SH-SY5Y (cell line): ENCODE results near the gene EPS8L2.

ENCODE experiments used
- GATA2 ChIP-seq: IDR thresholded peaks from 2 replicates; pipeline ENCODE4 v1.6.1; 2011; ENCODE audit warnings: mild to moderate bottlenecking, low read depth, low read length
- GATA3 ChIP-seq: IDR thresholded peaks from 2 replicates; pipeline ENCODE4 v1.6.1; 2011; ENCODE audit warnings: low read depth, mild to moderate bottlenecking, low read length, moderate library complexity

EPS8L2 gene

DNA sequence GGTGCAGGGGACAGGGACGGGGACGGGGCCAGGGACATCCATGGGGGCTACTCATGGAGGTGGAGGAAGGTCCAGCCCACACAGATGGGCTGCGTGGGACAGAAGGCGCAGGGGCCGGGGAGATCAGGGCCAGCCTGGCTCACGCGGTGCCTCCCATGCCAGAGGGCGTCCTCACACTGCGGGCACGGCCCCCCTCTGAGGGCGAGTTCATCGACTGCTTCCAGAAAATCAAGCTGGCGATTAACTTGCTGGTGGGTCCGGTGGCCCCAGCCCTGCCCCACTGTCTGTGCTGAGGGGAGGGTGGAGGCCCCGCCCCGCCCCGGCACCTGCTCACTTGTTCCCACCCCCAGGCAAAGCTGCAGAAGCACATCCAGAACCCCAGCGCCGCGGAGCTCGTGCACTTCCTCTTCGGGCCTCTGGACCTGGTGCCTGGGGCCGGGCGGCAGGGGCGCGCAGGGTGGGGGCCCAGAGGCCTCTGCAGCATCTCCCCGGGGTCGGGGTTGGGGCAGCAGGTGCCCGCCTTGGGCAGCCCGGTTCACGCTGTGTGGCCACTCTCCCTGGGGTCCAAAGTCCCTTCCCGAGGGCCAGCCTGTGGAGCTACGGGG lies 15.8 kb downstream of the EPS8L2 start:
- TF ChIP-seq GATA2: no peak
- no peak for TF ChIP-seq GATA3

DNA sequence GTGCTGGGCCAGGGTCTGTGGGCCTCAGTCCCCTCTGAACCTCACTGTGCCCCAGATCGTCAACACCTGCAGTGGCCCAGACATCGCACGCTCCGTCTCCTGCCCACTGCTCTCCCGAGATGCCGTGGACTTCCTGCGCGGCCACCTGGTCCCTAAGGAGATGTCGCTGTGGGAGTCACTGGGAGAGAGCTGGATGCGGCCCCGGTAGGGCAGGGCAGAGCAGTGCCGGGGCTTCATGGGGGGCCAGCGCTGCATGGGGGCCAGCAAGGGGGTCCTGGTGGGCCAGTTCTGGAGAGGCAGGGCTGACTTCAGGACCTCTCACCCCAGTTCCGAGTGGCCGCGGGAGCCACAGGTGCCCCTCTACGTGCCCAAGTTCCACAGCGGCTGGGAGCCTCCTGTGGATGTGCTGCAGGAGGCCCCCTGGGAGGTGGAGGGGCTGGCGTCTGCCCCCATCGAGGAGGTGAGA lies 16.3 kb downstream of the EPS8L2 start:
- no peak for TF ChIP-seq GATA3
- TF ChIP-seq GATA2: no peak

DNA sequence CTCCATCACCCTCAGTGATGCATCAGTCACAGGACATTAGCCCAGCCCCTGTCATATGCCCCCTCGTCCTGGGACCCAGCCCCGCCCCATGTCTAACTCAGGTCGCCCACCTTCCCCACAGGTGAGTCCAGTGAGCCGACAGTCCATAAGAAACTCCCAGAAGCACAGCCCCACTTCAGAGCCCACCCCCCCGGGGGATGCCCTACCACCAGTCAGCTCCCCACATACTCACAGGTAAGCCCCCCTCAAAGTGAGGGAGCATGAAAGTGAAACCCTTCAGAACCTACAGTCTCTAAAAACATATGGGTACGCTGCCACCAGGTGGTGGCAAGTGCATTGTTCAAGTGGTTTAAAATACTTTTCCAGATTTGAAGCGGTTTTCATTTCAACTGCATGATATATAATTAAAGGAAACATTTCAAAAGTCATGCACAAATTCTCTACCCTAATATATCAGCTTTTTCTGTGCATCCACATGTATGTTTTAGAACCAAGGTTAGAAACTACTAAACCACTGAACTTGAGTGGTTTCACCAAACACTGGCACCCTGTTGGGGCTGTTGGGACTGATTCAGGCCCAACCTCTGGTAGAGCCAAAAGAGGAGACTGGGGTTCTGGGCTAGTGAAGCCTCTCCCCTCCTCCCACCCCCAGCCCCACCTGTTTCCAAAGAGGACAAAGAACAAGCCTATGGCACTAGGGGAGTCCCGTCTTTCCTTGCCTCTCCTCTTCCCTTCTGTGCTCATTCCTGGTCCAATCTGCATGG lies 17.3 kb downstream of the EPS8L2 start:
- TF ChIP-seq GATA2: no peak
- TF ChIP-seq GATA3: no peak

DNA sequence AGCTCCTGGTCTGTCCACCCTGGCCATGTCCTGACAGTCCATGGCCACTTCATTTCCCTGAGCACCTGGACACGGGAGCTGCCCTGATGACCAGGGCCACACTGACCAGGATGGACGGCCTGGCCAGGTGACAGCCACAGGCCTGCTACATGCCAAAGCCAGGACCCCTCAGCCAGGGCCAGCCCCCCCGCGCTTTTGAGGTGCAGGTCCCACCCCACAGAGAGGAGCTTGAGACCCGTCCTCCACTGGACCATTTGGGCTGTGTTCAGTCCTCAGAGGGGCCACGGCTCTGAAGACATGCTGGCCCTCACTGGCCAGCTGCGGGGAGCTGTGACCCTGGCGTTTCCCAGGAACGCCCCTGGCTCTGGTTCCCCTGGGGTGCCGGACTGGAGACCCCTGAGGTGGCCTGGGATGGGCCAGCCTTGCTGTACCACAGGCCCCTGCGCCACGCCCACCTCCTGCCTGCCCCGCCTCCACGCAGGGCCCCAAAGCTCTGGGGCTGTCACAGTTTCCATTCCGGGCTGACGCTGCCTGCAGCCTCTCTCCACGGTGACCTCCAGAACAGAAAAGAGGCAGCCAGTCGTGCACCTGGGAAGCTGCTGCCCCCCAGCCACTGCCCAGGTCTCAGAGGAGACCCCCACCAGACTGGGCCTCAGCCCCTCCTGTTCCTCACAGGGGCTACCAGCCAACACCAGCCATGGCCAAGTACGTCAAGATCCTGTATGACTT lies 18.2 kb downstream of the EPS8L2 start:
- no peak for TF ChIP-seq GATA3
- TF ChIP-seq GATA2: no peak

DNA sequence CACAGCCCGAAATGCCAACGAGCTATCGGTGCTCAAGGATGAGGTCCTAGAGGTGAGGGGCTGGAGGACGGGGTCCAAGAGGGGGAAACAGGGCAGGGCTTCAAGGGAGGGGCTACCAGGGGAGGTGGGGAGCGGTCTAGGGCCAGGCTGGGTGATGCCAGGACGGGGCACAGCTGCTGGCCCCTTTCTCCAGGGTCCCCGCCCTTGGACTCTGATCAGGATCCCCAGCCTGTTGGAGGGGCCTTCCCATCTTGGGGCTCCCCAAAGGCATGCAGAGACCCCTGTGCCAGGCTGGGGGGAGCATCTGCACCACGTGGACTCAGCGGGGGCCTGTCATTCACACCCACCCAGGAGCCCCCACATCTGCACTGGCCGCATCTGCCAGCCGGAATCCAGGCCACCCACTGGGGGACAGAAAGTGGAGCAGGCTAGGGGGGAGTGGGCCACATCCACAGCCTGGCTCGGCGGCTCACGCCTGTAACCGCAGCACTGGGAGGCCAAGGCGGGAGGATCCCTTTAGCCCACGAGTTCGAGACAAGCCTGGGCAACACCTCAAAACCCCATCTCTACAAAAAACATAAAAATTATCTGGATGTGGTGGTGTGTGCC lies 18.9 kb downstream of the EPS8L2 start:
- TF ChIP-seq GATA3: no peak
- no peak for TF ChIP-seq GATA2

DNA sequence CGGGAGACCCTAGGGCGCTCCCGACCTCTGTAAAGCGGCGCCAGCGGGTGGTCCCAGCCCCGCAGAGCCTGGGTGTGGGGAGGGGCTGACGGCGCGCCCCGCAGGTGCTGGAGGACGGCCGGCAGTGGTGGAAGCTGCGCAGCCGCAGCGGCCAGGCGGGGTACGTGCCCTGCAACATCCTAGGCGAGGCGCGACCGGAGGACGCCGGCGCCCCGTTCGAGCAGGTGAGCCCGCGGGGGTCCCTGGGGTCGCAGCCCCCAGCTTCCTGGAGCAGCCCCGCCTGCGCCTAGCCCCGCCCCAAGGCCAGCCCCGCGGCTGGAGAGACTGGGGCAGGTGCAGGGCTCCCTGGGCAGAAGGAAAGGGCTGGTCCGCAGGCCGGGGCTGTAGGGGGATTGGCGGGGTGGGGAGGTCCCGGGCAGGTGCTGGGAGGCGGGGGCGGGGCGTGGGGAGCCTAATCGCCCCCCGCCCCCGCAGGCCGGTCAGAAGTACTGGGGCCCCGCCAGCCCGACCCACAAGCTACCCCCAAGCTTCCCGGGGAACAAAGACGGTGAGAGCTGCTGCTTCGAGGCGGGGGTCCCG lies 19.7 kb downstream of the EPS8L2 start:
- TF ChIP-seq GATA3: no peak
- no peak for TF ChIP-seq GATA2

DNA sequence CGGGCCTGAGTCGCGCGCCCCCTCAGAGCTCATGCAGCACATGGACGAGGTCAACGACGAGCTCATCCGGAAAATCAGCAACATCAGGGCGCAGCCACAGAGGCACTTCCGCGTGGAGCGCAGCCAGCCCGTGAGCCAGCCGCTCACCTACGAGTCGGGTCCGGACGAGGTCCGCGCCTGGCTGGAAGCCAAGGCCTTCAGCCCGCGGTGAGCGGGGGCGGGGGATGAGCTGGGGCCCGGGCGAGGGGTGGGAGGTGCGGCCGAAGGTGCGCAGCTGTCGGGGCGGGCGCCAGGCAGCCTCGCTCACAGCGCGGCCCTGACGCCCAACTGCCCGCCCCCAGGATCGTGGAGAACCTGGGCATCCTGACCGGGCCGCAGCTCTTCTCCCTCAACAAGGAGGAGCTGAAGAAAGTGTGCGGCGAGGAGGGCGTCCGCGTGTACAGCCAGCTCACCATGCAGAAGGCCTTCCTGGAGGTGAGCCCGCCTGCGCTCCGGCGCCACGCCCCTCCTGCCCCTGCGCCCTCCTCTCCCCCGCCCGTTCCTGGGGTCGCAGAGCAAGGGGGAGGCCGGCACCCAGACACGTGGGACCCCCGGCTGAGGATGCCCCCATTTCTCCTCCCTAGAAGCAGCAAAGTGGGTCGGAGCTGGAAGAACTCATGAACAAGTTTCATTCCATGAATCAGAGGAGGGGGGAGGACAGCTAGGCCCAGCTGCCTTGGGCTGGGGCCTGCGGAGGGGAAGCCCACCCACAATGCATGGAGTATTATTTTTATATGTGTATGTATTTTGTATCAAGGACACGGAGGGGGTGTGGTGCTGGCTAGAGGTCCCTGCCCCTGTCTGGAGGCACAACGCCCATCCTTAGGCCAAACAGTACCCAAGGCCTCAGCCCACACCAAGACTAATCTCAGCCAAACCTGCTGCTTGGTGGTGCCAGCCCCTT lies 20.5 kb downstream of the EPS8L2 start:
- TF ChIP-seq GATA2: no peak
- no peak for TF ChIP-seq GATA3

DNA sequence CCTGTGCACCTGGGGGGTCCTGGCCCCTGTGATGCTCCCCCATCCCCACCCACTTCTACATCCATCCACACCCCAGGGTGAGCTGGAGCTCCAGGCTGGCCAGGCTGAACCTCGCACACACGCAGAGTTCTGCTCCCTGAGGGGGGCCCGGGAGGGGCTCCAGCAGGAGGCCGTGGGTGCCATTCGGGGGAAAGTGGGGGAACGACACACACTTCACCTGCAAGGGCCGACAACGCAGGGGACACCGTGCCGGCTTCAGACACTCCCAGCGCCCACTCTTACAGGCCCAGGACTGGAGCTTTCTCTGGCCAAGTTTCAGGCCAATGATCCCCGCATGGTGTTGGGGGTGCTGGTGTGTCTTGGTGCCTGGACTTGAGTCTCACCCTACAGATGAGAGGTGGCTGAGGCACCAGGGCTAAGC lies 21.3 kb downstream of the EPS8L2 start:
- TF ChIP-seq GATA2: no peak
- TF ChIP-seq GATA3: no peak

DNA sequence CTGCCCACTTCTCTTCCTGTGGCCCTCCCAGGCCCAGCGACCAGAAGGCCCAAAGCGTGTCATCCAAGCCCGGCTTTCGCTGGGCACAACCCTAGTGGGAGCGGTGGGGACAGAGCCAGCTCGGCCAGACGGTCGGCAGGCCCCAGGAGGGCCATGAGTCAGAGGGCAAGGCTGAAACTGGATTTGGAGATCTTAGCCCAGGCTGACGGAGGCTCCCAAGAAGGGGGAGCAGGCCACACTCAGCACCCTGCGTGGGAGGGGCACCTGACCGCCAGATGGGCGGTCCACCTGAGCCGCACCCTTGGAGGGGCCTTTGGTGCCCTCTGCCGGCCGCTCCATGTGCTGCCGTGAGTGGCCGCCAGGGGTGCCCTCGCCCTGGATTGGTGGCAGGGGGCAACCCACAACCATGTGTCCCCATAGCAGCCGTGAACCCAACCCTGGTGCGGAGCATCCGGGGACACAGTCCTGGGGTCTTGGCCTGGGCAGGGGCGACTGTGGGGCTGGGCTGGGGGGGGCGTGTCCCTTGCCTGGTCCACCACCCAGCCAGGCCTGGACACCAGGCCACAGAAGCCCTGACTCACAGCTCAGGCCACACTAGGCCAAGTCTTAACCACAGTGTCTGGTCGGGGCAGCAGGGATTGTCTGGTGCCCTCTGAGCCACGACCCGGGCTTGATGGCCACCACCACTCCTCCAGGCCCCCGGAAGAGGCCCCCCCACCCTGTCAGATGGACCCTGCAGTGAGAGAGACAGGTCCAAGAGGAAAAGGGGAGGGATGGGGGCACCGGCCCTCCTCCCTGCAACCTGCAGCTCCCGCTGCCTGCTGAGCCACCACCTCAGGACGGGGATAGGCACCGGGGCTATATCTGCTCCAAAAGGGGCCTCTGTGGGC lies 22.1 kb downstream of the EPS8L2 start:
- TF ChIP-seq GATA2 (no peak), GATA3 (no peak)

DNA sequence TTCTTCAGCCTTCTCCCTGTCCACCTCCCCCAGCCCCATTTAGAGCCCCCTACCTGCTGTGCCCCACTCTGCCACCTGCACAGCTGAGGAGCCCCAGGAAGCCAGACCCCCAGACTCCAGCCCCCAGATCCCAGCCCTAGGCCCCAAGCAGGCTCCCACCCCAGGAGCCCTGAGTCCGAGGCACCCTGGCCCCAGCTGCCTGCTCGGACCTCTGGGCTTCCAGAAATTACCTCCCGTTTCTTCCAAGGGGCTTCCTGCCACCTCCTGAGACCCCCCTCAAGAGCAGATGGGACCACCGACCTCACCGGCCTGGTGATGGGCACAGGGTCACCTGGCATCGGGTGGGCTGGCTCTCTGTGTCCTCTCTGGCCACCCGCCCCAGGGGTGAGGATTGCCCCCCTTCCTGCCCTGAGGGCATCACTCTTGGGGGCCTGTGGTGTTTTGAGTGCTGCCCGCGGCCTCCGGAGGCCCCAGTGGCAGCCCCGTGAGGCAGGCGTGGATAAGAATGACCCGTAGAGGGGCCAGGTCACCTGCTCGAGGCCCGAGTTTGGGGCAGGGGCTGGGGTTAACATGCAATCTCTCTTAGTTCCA lies 23.0 kb downstream of the EPS8L2 start:
- TF ChIP-seq GATA3 (no peak), GATA2 (no peak)

DNA sequence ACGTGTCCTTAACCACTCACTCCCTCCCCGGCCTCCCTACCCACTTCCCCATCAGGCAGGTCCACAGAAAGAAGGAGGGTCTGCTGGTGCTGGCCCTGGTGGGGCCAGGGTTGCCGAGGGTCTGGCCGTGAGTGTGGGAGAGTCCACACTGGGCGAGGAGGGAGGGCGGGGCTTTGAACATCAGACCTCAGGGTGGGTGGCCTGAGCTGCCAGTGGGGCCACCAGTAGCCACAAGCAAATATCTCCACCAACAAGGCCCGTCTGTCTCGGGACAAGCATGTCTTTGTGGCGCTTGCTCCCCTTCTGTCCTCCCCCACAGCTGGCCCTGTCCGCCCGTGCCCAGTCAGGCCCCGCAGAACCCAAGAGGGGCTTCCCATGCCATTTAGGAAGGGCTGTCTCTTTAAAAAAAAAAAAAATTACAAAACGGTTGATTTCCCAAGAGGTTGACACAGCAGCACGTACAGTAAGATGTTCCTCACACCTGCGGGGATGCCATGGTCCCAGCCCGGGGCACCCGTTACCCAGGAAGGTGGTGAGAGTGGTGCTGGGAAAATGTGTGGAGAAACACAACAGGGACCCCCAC lies 23.6 kb downstream of the EPS8L2 start:
- no peak for TF ChIP-seq GATA2
- TF ChIP-seq GATA3: no peak

DNA sequence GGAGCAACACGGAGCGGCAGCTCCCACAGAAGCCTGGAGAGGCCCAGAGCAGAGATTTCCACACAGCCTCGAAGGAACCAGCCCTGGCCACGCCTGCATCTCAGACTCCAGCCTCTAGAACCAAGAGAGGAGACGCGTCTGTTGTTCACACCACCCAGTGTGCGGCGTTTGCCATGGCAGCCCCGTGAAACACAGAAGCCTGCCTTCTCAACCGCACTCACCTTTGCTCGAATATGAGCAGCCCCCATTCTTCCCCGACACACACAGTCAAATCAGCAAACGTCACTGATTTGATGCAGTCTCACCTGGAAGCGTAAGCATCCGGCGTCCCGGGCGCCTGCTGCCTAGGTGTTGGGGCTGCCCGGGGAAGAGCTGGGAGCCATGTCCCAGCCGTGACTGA lies 27.0 kb downstream of the EPS8L2 start:
- no peak for TF ChIP-seq GATA2
- no peak for TF ChIP-seq GATA3
